ENCODE results near the gene CHKA. TPM values are rescaled to one million over a fixed set of nuclear protein-coding genes. Genes with fewer than 3 reads are reported as not detected.

Gene CHKA
- total and polyA plus RNA-seq, 2 experiments from 2014 or later = 37.1 to 94.4 TPM

DNA sequence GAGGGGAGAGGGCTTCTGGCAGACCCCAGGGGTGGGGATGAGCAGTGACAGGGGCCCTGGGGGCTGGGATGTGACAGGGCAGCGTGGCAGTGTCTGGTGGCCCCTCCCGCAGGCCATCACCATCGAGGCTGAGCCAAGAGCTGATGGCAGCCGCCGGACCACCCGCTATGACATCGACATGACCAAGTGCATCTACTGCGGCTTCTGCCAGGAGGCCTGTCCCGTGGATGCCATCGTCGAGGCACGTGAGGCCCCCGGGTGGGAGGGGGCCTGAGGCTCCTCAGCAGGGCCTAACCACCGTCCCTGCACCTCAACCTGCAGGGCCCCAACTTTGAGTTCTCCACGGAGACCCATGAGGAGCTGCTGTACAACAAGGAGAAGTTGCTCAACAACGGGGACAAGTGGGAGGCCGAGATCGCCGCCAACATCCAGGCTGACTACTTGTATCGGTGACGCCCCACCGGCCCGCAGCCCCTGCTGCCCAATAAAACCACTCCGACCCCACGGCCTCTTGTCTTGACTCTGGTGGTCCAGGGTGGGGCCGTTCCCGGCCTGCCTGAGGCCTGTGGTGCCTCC, 85.0 kb downstream of the CHKA start:
- H2AFZ ChIP-seq = no peak overlapping the region
- Mint-ChIP-seq H3K27me3 (ENCODE audit: insufficient read depth, low read depth, poor library complexity) (peaks cover 14% of the 10 kb centered on the region), H3K9me3 (no peaks in the 10 kb centered on the region), H3K36me3 (ENCODE audit: low read depth) (peaks cover 15% of the 10 kb centered on the region), H3K4me3 (no peak overlapping the region), H3K27ac (no peak overlapping the region), H3K4me1 (peaks cover 11% of the 10 kb centered on the region)
- peaks cover 21% of the 10 kb centered on the region for H3K4me1 ChIP-seq (ENCODE audit: insufficient read depth)
- TF ChIP-seq, protein P1, sequence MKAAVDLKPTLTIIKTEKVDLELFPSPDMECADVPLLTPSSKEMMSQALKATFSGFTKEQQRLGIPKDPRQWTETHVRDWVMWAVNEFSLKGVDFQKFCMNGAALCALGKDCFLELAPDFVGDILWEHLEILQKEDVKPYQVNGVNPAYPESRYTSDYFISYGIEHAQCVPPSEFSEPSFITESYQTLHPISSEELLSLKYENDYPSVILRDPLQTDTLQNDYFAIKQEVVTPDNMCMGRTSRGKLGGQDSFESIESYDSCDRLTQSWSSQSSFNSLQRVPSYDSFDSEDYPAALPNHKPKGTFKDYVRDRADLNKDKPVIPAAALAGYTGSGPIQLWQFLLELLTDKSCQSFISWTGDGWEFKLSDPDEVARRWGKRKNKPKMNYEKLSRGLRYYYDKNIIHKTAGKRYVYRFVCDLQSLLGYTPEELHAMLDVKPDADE (IDR thresholded peaks at IDR 0.05) = no peak
- TF ChIP-seq STAT1 (IDR thresholded peaks at IDR 0.05; ENCODE audit: unreplicated experiment) = no peak
- TF ChIP-seq, protein P2, sequence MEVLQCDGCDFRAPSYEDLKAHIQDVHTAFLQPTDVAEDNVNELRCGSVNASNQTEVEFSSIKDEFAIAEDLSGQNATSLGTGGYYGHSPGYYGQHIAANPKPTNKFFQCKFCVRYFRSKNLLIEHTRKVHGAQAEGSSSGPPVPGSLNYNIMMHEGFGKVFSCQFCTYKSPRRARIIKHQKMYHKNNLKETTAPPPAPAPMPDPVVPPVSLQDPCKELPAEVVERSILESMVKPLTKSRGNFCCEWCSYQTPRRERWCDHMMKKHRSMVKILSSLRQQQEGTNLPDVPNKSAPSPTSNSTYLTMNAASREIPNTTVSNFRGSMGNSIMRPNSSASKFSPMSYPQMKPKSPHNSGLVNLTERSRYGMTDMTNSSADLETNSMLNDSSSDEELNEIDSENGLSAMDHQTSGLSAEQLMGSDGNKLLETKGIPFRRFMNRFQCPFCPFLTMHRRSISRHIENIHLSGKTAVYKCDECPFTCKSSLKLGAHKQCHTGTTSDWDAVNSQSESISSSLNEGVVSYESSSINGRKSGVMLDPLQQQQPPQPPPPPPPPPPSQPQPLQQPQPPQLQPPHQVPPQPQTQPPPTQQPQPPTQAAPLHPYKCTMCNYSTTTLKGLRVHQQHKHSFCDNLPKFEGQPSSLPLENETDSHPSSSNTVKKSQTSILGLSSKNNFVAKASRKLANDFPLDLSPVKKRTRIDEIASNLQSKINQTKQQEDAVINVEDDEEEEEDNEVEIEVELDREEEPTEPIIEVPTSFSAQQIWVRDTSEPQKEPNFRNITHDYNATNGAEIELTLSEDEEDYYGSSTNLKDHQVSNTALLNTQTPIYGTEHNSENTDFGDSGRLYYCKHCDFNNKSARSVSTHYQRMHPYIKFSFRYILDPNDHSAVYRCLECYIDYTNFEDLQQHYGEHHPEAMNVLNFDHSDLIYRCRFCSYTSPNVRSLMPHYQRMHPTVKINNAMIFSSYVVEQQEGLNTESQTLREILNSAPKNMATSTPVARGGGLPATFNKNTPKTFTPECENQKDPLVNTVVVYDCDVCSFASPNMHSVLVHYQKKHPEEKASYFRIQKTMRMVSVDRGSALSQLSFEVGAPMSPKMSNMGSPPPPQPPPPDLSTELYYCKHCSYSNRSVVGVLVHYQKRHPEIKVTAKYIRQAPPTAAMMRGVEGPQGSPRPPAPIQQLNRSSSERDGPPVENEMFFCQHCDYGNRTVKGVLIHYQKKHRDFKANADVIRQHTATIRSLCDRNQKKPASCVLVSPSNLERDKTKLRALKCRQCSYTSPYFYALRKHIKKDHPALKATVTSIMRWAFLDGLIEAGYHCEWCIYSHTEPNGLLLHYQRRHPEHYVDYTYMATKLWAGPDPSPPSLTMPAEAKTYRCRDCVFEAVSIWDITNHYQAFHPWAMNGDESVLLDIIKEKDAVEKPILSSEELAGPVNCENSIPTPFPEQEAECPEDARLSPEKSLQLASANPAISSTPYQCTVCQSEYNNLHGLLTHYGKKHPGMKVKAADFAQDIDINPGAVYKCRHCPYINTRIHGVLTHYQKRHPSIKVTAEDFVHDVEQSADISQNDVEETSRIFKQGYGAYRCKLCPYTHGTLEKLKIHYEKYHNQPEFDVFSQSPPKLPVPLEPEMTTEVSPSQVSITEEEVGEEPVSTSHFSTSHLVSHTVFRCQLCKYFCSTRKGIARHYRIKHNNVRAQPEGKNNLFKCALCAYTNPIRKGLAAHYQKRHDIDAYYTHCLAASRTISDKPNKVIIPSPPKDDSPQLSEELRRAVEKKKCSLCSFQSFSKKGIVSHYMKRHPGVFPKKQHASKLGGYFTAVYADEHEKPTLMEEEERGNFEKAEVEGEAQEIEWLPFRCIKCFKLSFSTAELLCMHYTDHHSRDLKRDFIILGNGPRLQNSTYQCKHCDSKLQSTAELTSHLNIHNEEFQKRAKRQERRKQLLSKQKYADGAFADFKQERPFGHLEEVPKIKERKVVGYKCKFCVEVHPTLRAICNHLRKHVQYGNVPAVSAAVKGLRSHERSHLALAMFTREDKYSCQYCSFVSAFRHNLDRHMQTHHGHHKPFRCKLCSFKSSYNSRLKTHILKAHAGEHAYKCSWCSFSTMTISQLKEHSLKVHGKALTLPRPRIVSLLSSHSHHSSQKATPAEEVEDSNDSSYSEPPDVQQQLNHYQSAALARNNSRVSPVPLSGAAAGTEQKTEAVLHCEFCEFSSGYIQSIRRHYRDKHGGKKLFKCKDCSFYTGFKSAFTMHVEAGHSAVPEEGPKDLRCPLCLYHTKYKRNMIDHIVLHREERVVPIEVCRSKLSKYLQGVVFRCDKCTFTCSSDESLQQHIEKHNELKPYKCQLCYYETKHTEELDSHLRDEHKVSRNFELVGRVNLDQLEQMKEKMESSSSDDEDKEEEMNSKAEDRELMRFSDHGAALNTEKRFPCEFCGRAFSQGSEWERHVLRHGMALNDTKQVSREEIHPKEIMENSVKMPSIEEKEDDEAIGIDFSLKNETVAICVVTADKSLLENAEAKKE (CRISPR knock-in tag; IDR thresholded peaks at IDR 0.05) = no peak
- no peak overlapping the region for H3K4me3 ChIP-seq
- peaks cover 8% of the 10 kb centered on the region for H3K79me2 ChIP-seq (replicated peaks; ENCODE audit: insufficient read depth)
- H3F3A ChIP-seq (replicated peaks; ENCODE audit: low read depth) = peaks cover 10% of the 10 kb centered on the region; the same call in 1 of the 2 replicates
- peaks cover 6% of the 10 kb centered on the region; the same call in 1 of the 2 replicates for H3K36me3 ChIP-seq (ENCODE audit: insufficient read depth)
- H4K20me1 ChIP-seq (replicated peaks; ENCODE audit: insufficient read depth) = no peaks in the 10 kb centered on the region
- DNase-seq (ENCODE audit: low spot score) = no peak
- ATAC-seq = no peak
- H3K27me3 ChIP-seq (ENCODE audit: insufficient read depth) = no peaks in the 10 kb centered on the region
- 0 out of 2 replicates have a peak overlapping the region, but pooled peaks have one; percentile 32 for H3K27ac ChIP-seq (ENCODE audit: low read depth)
- no peaks in the 10 kb centered on the region for H3K9me2 ChIP-seq (ENCODE audit: insufficient read depth)
- no peak overlapping the region for H3K4me2 ChIP-seq
